ENCODE data around the gene DBF4B.

- TF ChIP-seq CTCF (conservative IDR thresholded peaks at IDR 0.05; ENCODE audit: low read depth, low read length) (no peak), EZH2 (IDR thresholded peaks at IDR 0.05; ENCODE audit: borderline replicate concordance, low read depth, low read length, poor library complexity, severe bottlenecking) (no peak)
These were observed 69.2 kb downstream of the DBF4B start for GRCh38 chr17:44777394-44778348.
